ENCODE measurements around the gene PAPSS1. TPM values are rescaled to one million over a fixed set of nuclear protein-coding genes. Genes with fewer than 3 reads are reported as not detected.
A peak's percentile ranks its signal among the peaks of the same experiment; 100 is the strongest.
"Not testable (repeated sequence)": the region's sequence is repeated elsewhere in the genome, so short reads cannot be mapped to it uniquely, and the experiment has no call there.

Gene PAPSS1
- total and polyA plus RNA-seq, 2 experiments from 2014 or later: 69.6 to 69.9 TPM

GRCh38 chr4:107736037-107736436 is 16.0 kb upstream of the PAPSS1 start:
- Histone ChIP-seq H4K20me1 (ENCODE audit: insufficient read depth) (no peaks in the 10 kb centered on the region), H3K36me3 (ENCODE audit: low read depth) (no peaks in the 10 kb centered on the region), H3K27me3 (replicated peaks; ENCODE audit: insufficient read depth) (no peaks in the 10 kb centered on the region), H3F3A (ENCODE audit: insufficient read depth) (0 out of 2 replicates have a peak, but pooled peaks cover 7% of the 10 kb centered on the region), H2AFZ (no peak overlapping the region), H3K9me2 (ENCODE audit: insufficient read depth) (no peaks in the 10 kb centered on the region), H3K79me2 (ENCODE audit: insufficient read depth) (no peaks in the 10 kb centered on the region), H3K9me3 (ENCODE audit: low read depth) (no peaks in the 10 kb centered on the region), H3K4me1 (ENCODE audit: insufficient read depth) (0 out of 2 replicates have a peak, but pooled peaks cover 4% of the 10 kb centered on the region), H3K27ac (no peak overlapping the region), H3K4me3 (no peak overlapping the region), H3K4me2 (ENCODE audit: unreplicated experiment) (no peak overlapping the region), H3K9ac (no peak overlapping the region)
- no peak for TF ChIP-seq EZH2phosphoT487 (IDR thresholded peaks at IDR 0.05; ENCODE audit: insufficient read depth, low read depth)
- no peak for TF ChIP-seq EZH2 (IDR thresholded peaks at IDR 0.05; ENCODE audit: insufficient read depth, poor library complexity, severe bottlenecking)
- no peak for DNase-seq
- WGBS, 2 experiments (ENCODE audit: low coverage in 1 of 2, low lambda C conversion rate in 2 of 2, missing lambda C conversion rate in 2 of 2): 54 to 64% methylated on average over 3 of the region's 3 CpGs
- in situ Hi-C loops (cut with MboI): no loop called here

GRCh38 chr4:107734120-107734519 is 14.1 kb upstream of the PAPSS1 start:
- Histone ChIP-seq H3K4me3 (no peak overlapping the region), H3K27ac (no peak overlapping the region), H3K36me3 (ENCODE audit: low read depth) (no peaks in the 10 kb centered on the region), H3K4me2 (ENCODE audit: unreplicated experiment) (no peak overlapping the region), H3K27me3 (replicated peaks; ENCODE audit: insufficient read depth) (no peaks in the 10 kb centered on the region), H3F3A (ENCODE audit: insufficient read depth) (no peaks in the 10 kb centered on the region), H4K20me1 (ENCODE audit: insufficient read depth) (no peaks in the 10 kb centered on the region), H3K79me2 (ENCODE audit: insufficient read depth) (no peaks in the 10 kb centered on the region), H2AFZ (peak overlapping the region; percentile 44; the same call in 1 of the 2 replicates), H3K9me2 (ENCODE audit: insufficient read depth) (no peaks in the 10 kb centered on the region), H3K9ac (no peak overlapping the region), H3K9me3 (ENCODE audit: low read depth) (no peaks in the 10 kb centered on the region), H3K4me1 (ENCODE audit: insufficient read depth) (no peaks in the 10 kb centered on the region)
- 60 to 66% methylated on average over 3 of the region's 3 CpGs for WGBS, 2 experiments (ENCODE audit: low coverage in 1 of 2, low lambda C conversion rate in 2 of 2, missing lambda C conversion rate in 2 of 2)
- in situ Hi-C loops (cut with MboI): no loop called here
- TF ChIP-seq EZH2 (IDR thresholded peaks at IDR 0.05; ENCODE audit: insufficient read depth, poor library complexity, severe bottlenecking): no peak
- no peak for TF ChIP-seq EZH2phosphoT487 (IDR thresholded peaks at IDR 0.05; ENCODE audit: insufficient read depth, low read depth)
- DNase-seq: peak; percentile 40

- Histone ChIP-seq H3K9ac (no peak overlapping the region), H3K4me3 (no peak overlapping the region), H3F3A (ENCODE audit: insufficient read depth) (no peaks in the 10 kb centered on the region), H3K9me3 (ENCODE audit: low read depth) (no peaks in the 10 kb centered on the region), H3K4me1 (ENCODE audit: insufficient read depth) (no peaks in the 10 kb centered on the region), H3K36me3 (ENCODE audit: low read depth) (no peaks in the 10 kb centered on the region), H4K20me1 (ENCODE audit: insufficient read depth) (no peaks in the 10 kb centered on the region), H3K9me2 (ENCODE audit: insufficient read depth) (no peaks in the 10 kb centered on the region), H3K27me3 (replicated peaks; ENCODE audit: insufficient read depth) (no peaks in the 10 kb centered on the region), H3K79me2 (ENCODE audit: insufficient read depth) (no peaks in the 10 kb centered on the region), H3K27ac (no peak overlapping the region), H2AFZ (peak overlapping the region; percentile 44), H3K4me2 (ENCODE audit: unreplicated experiment) (no peak overlapping the region)
- in situ Hi-C loops (cut with MboI): no loop called here
- no peak for DNase-seq
- TF ChIP-seq EZH2 (IDR thresholded peaks at IDR 0.05; ENCODE audit: insufficient read depth, poor library complexity, severe bottlenecking) (no peak), EZH2phosphoT487 (IDR thresholded peaks at IDR 0.05; ENCODE audit: insufficient read depth, low read depth) (no peak)
- WGBS, 2 experiments (ENCODE audit: low coverage in 1 of 2, low lambda C conversion rate in 2 of 2, missing lambda C conversion rate in 2 of 2): 23% methylated on average over 7 of the region's 7 CpGs
These were observed 13.4 kb upstream of the PAPSS1 start for GRCh38 chr4:107733431-107733925.

- H3K9me2 ChIP-seq (ENCODE audit: insufficient read depth): not testable (repeated sequence)
- 56 to 73% methylated on average over 4 of the region's 4 CpGs for WGBS, 2 experiments (ENCODE audit: low coverage in 1 of 2, low lambda C conversion rate in 2 of 2, missing lambda C conversion rate in 2 of 2)
These were observed 9.0 kb upstream of the PAPSS1 start for GRCh38 chr4:107729050-107729449.

GRCh38 chr4:107726131-107726925 is 6.3 kb upstream of the PAPSS1 start:
- WGBS, 2 experiments (ENCODE audit: low coverage in 1 of 2, low lambda C conversion rate in 2 of 2, missing lambda C conversion rate in 2 of 2): 60 to 73% methylated on average over 3 of the region's 3 CpGs
- not testable (repeated sequence) for DNase-seq

More at GRCh38 chr4:107729050-107729449, 9.0 kb upstream of the PAPSS1 start:
- H2AFZ ChIP-seq; DNase-seq; H3K79me2 ChIP-seq (ENCODE audit: insufficient read depth); in situ Hi-C loops (cut with MboI); H3K9ac ChIP-seq; H3K4me1 ChIP-seq (ENCODE audit: insufficient read depth); H3K4me2 ChIP-seq (ENCODE audit: unreplicated experiment); H3K9me3 ChIP-seq (ENCODE audit: low read depth); H3K27ac ChIP-seq; H3K36me3 ChIP-seq (ENCODE audit: low read depth); H4K20me1 ChIP-seq (ENCODE audit: insufficient read depth); H3F3A ChIP-seq (ENCODE audit: insufficient read depth); H3K4me3 ChIP-seq; H3K27me3 ChIP-seq (replicated peaks; ENCODE audit: insufficient read depth): not testable (repeated sequence)

More at GRCh38 chr4:107726131-107726925, 6.3 kb upstream of the PAPSS1 start:
- H4K20me1 ChIP-seq (ENCODE audit: insufficient read depth); H3K36me3 ChIP-seq (ENCODE audit: low read depth); H3K27ac ChIP-seq; H3K4me1 ChIP-seq (ENCODE audit: insufficient read depth); H3K4me3 ChIP-seq; H3F3A ChIP-seq (ENCODE audit: insufficient read depth); H3K9ac ChIP-seq; H2AFZ ChIP-seq; H3K4me2 ChIP-seq (ENCODE audit: unreplicated experiment); H3K27me3 ChIP-seq (replicated peaks; ENCODE audit: insufficient read depth); H3K9me3 ChIP-seq (ENCODE audit: low read depth); in situ Hi-C loops (cut with MboI); H3K9me2 ChIP-seq (ENCODE audit: insufficient read depth); H3K79me2 ChIP-seq (ENCODE audit: insufficient read depth): not testable (repeated sequence)

Measured in GM23248 (cell line).